ENCODE data around the gene ADAMTS17.

ADAMTS17 gene

DNA sequence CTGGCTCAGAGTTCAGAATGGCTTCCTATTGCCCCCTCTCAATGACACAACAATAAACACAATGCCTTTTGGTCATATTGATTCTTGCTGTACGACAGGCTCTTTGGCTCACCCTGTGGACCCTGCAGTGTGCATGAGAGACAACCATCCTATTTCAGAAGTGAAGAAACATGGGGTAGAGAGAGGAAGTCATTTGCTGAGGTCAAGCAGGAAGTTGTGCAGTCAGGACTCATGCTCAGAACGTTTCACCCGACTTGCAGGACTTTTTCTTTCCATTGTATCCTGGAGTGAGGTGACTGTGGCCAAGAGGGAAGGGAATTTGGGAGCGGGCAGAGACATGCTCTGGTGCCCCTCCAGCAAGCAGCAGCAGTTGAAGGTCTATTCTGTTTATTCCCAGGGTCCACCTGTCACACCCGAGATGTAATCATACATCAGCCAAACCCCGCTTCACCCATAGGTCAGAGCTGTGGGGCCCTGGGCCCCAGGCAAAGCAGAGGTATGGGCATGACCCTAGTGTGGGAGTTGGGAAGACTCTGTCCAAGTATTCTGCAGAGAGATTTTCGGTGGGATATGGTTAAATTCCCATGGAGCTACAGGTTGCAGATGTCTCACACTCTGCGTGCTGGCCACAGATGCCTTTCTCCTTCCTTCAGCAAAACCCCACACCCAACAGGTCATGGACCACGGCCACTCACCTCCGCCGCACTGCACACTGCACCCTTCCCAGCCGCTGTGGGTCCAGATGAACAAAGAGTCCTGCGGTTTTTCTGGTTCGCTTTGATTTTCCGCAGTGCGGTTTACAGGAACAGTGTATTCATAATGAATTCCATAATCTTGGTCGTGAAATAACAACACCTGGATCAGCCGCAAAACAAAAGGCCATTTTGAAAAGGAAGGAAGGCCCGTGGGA lies 290.6 kb downstream of the ADAMTS17 start:
- Histone ChIP-seq H3K9ac (ENCODE audit: low read depth, low read length) (no peak overlapping the region), H3K9me3 (ENCODE audit: control insufficient read depth, insufficient read depth, low read length) (no peaks in the 10 kb centered on the region), H3K4me1 (ENCODE audit: insufficient read depth, low read length) (no peaks in the 10 kb centered on the region), H3K36me3 (ENCODE audit: insufficient read depth, low read length) (no peaks in the 10 kb centered on the region)

DNA sequence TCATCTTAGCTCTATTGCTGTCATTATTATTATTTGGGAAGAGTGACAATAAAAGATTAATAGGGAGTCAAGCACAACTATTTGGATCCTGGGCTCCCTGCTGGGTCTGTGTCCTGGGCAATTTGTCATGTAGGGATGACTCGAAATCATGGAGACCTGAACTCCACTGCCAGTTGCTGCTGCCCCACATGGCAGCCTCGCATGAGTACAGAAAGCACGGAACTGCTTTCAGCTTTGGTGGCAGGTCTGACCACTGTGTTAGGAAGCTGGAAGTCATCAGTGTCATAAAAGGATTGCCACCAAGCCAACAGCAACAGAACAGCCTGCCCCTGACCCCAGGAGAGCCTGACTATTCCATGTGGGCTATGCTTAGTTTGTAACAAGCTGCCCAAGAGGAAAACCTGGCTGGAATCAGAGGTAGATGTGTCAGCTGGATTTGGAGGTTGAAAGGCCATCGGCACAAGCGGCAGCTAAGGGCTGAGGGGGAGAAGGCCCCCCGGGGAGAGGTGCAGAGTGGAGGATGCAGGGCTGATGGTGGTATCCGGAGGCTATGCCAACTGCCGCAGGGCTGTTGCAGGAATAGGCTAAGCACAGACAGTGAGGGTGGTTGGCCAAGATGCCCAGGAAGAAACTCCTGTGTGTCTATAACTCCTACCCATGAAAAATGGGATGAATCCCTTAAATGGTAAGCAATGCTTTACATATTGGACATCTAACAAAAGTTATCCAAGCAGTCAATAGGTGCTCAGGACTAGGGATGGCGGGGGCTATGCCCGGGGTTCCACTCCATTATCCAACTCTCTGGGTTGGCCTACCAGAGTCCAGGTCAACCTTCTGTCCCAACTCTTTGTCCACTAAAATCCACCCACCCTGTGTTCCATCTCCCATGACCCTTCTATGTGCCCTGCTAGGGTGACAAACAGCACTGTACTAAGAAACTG lies 291.6 kb downstream of the ADAMTS17 start:
- Histone ChIP-seq H3K36me3 (ENCODE audit: insufficient read depth, low read length) (no peaks in the 10 kb centered on the region), H3K9ac (ENCODE audit: low read depth, low read length) (no peak overlapping the region), H3K4me1 (ENCODE audit: insufficient read depth, low read length) (no peaks in the 10 kb centered on the region), H3K9me3 (ENCODE audit: control insufficient read depth, insufficient read depth, low read length) (no peaks in the 10 kb centered on the region)

- no peak overlapping the region for H3K9ac ChIP-seq (ENCODE audit: low read depth, low read length)
- H3K9me3 ChIP-seq (ENCODE audit: control insufficient read depth, insufficient read depth, low read length), result no peaks in the 10 kb centered on the region
- H3K36me3 ChIP-seq (ENCODE audit: insufficient read depth, low read length), result no peaks in the 10 kb centered on the region
- H3K4me1 ChIP-seq (ENCODE audit: insufficient read depth, low read length), result no peaks in the 10 kb centered on the region
Measured at GRCh38 chr15:100049483-100049882, 292.3 kb downstream of the ADAMTS17 start.

GRCh38 chr15:100048736-100049135 lies 293.0 kb downstream of the ADAMTS17 start:
- H3K4me1 ChIP-seq (ENCODE audit: insufficient read depth, low read length), result no peaks in the 10 kb centered on the region
- no peak overlapping the region for H3K9ac ChIP-seq (ENCODE audit: low read depth, low read length)
- no peaks in the 10 kb centered on the region for H3K36me3 ChIP-seq (ENCODE audit: insufficient read depth, low read length)
- no peaks in the 10 kb centered on the region for H3K9me3 ChIP-seq (ENCODE audit: control insufficient read depth, insufficient read depth, low read length)

DNA sequence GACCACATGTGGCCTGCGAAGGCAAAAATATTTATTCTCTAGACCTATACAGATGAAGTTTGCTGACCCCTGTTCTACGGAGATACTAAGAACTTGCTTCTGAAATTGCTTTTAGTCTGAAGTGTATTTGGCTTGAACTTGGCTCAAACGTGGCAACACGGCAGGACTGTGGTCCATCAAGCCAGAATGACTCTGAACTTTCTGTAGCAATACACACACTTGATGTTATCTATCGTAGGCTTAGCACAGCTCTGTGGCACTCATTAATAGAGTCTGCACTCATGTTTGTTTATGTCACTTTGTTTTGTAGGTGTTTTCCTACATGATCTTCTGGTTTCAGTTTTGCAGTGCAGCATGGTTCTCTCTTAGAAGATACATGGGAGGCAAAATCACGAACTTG lies 298.1 kb downstream of the ADAMTS17 start:
- H3K9ac ChIP-seq (ENCODE audit: low read depth, low read length), result no peak overlapping the region
- H3K4me1 ChIP-seq (ENCODE audit: insufficient read depth, low read length), result no peaks in the 10 kb centered on the region
- H3K36me3 ChIP-seq (ENCODE audit: insufficient read depth, low read length), result no peaks in the 10 kb centered on the region

GRCh38 chr15:100043068-100043641 lies 298.6 kb downstream of the ADAMTS17 start:
- Histone ChIP-seq H3K9me3 (ENCODE audit: control insufficient read depth, insufficient read depth, low read length) (no peaks in the 10 kb centered on the region), H3K36me3 (ENCODE audit: insufficient read depth, low read length) (no peaks in the 10 kb centered on the region), H3K4me1 (ENCODE audit: insufficient read depth, low read length) (no peaks in the 10 kb centered on the region), H3K9ac (ENCODE audit: low read depth, low read length) (no peak overlapping the region)

More for the DNA sequence above, 298.1 kb downstream of the ADAMTS17 start:
- H3K9me3 ChIP-seq (ENCODE audit: control insufficient read depth, insufficient read depth, low read length), result no peaks in the 10 kb centered on the region

GRCh38 chr15:100042558-100042957 lies 299.2 kb downstream of the ADAMTS17 start:
- H3K36me3 ChIP-seq (ENCODE audit: insufficient read depth, low read length), result no peaks in the 10 kb centered on the region
- no peak overlapping the region for H3K9ac ChIP-seq (ENCODE audit: low read depth, low read length)

DNA sequence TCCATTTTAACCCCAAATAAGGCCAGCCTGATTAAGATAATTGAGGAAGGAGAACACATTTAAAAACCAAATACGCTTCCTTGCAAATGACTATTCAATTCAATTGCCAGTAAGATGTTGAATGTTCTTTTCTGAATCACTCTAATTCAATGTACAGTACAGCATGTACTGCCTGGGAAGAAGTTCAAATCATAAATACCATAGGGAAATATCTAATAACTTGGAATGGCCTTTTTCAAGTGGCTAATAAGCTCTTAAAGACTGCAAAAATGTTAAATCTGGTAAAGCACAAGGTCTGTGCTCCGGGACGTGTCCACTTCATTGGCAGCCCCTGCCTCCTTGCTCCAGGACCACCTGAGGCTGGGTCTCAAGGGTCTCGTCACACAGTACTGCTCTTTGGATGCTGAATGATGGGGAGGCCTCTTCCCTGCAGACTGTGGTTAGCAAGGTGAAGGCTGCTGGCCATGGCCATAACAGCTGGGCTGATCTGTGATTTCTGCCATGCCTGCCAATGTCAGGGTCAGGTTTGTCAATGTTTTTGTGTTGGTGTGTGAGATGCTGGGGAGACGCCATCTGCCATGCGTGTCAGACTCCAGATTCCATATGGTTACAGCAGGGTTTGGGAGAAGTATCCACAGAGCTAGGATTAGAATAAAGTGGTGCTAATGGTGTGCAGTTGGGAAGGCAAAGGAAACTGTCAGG lies 300.5 kb downstream of the ADAMTS17 start:
- no peaks in the 10 kb centered on the region for H3K4me1 ChIP-seq (ENCODE audit: insufficient read depth, low read length)
- H3K36me3 ChIP-seq (ENCODE audit: insufficient read depth, low read length), result no peaks in the 10 kb centered on the region
- no peaks in the 10 kb centered on the region for H3K9me3 ChIP-seq (ENCODE audit: control insufficient read depth, insufficient read depth, low read length)
- H3K9ac ChIP-seq (ENCODE audit: low read depth, low read length), result no peak overlapping the region

More at GRCh38 chr15:100042558-100042957, 299.2 kb downstream of the ADAMTS17 start:
- no peaks in the 10 kb centered on the region for H3K4me1 ChIP-seq (ENCODE audit: insufficient read depth, low read length)
- no peaks in the 10 kb centered on the region for H3K9me3 ChIP-seq (ENCODE audit: control insufficient read depth, insufficient read depth, low read length)

- Histone ChIP-seq H3K36me3 (ENCODE audit: insufficient read depth, low read length) (no peaks in the 10 kb centered on the region), H3K4me1 (ENCODE audit: insufficient read depth, low read length) (no peaks in the 10 kb centered on the region), H3K9me3 (ENCODE audit: control insufficient read depth, insufficient read depth, low read length) (no peaks in the 10 kb centered on the region), H3K9ac (ENCODE audit: low read depth, low read length) (no peak overlapping the region)
Measured at GRCh38 chr15:100039994-100040393, 301.8 kb downstream of the ADAMTS17 start.

GRCh38 chr15:100038736-100039135 lies 303.0 kb downstream of the ADAMTS17 start:
- no peaks in the 10 kb centered on the region for H3K9me3 ChIP-seq (ENCODE audit: control insufficient read depth, insufficient read depth, low read length)
- no peak overlapping the region for H3K9ac ChIP-seq (ENCODE audit: low read depth, low read length)
- H3K4me1 ChIP-seq (ENCODE audit: insufficient read depth, low read length), result no peaks in the 10 kb centered on the region
- H3K36me3 ChIP-seq (ENCODE audit: insufficient read depth, low read length), result no peaks in the 10 kb centered on the region

DNA sequence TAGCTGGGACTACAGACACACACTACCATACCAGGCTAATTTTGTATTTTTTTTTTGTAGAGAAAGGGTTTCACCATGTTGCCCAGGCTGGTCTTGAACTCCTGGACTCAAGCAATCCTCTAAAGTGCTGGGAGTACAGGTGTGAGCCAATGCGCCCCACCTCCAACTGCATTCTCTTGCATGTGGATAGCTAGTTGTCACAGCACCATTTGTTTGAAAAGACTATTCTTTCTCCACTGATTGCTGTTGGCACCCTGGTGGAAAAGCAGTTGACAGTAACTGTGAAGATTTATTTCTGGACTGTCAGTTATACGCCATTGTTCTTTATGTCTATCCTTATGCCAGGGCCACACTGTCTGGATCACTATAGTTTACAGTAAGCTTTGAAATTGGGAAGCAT lies 303.9 kb downstream of the ADAMTS17 start:
- H3K4me1 ChIP-seq (ENCODE audit: insufficient read depth, low read length), result no peaks in the 10 kb centered on the region
- H3K9ac ChIP-seq (ENCODE audit: low read depth, low read length), result no peak overlapping the region
- no peaks in the 10 kb centered on the region for H3K9me3 ChIP-seq (ENCODE audit: control insufficient read depth, insufficient read depth, low read length)
- no peaks in the 10 kb centered on the region for H3K36me3 ChIP-seq (ENCODE audit: insufficient read depth, low read length)

GRCh38 chr15:100036015-100036414 lies 305.8 kb downstream of the ADAMTS17 start:
- Histone ChIP-seq H3K36me3 (ENCODE audit: insufficient read depth, low read length) (no peaks in the 10 kb centered on the region), H3K4me1 (ENCODE audit: insufficient read depth, low read length) (no peaks in the 10 kb centered on the region), H3K9ac (ENCODE audit: low read depth, low read length) (no peak overlapping the region), H3K9me3 (ENCODE audit: control insufficient read depth, insufficient read depth, low read length) (no peaks in the 10 kb centered on the region)

DNA sequence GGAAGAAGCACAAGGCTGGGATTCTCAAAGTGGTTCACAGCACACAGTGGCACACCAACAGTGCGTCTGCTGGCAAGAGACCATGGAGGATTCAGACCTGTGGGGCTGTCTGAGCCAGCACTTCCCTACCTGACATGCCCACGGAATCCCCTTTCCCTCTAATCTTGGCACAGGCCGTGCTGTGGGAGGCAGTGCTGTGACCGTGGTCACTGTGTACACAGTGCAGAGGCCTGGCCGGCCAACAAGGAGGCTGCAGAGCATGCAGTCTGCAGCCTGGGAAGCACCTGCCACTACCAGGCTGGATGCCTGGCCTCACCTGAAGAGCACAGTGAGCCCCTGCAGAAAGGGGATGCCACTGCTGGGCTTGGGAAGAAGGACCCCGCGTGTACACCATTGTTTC lies 307.6 kb downstream of the ADAMTS17 start:
- Histone ChIP-seq H3K36me3 (ENCODE audit: insufficient read depth, low read length) (no peaks in the 10 kb centered on the region), H3K4me1 (ENCODE audit: insufficient read depth, low read length) (no peaks in the 10 kb centered on the region), H3K9ac (ENCODE audit: low read depth, low read length) (no peak overlapping the region), H3K9me3 (ENCODE audit: control insufficient read depth, insufficient read depth, low read length) (no peaks in the 10 kb centered on the region)

Data from ES-I3 (cell line).